DMS153 treated with DMSO at 0.1 percent for 48 hours (cell line): ENCODE results near the gene FAM149B1.
"Not testable (repeated sequence)": the region's sequence is repeated elsewhere in the genome, so short reads cannot be mapped to it uniquely, and the experiment has no call there.

Source experiments
- DNase-seq: peaks from one replicate; lab custom pipeline; 2025; ENCODE audit not compliant: unreplicated experiment; lab: John Stamatoyannopoulos, UW

The FAM149B1 gene

DNA sequence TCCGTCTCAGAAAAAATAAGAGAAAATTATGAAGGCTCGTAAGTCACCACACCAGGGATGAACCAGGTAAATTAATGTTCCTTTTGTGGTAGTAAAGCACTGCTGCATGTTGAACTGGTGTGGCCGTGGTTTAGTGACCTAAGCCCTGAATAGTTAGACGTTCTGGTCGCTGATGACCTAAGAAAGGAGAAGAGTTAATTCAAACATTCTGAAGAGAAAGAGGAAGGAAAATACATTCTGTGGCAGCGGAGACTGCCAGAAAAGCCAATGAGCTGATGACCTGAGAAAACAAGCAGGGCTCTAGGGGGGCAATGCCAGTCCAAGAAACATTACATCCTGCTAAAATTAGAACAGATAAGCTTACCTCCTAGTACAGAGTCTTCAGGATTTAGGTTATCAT lies 61.6 kb downstream of the FAM149B1 start:
- no peak for DNase-seq

DNA sequence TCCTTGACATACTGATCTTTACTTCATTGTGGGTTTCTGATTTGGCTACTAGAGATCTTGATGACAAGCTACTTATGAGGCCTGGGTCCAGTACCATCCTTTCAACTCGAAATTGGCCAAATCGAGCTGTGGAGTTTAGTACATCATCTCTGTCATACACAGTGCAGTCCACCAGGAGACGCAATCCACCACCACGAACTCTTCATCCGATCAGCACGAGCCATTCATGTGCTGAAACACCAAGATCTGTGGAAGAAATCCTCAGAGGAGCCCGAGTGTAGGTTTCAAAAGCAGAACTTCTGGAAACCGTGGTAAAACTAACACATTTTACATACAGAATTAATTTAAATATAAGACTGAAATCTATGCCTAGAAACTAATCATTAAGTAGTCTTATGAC lies 65.0 kb downstream of the FAM149B1 start:
- DNase-seq, result no peak

DNA sequence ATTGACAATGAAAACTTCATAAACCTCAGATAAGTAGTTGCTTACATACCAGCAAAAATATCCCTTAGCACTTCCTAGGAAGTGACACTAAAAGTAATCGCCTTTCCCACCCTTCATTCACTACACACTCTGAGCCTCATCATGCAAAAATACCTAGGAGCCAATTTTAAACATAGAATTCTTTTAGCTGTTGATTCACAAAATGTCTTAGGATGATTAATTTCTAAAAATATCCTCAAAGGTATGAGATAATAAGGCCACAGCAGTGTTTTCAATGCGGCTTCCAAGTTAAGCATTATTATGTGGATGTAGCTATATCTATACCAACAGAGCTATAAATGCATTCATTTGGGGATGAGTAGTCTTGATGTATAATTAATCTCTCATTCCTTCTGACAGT lies 66.0 kb downstream of the FAM149B1 start:
- DNase-seq, result no peak

DNA sequence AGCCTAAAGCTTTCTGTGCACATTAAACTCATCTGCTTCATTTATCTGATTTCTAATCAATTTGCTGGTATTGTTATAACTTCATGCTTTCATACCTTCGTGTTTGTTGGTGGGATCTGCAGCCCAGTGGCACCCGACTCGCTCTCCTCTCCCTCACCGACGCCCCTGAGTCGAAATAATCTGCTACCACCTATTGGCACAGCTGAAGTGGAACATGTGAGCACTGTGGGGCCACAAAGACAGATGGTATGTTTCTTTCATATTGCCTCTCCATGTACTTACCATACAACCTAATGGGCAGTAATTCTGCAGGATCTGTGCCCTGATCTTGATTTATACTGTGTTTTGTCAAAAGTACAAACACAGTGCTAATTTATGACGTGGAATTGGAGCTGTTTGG lies 66.8 kb downstream of the FAM149B1 start:
- no peak for DNase-seq

DNA sequence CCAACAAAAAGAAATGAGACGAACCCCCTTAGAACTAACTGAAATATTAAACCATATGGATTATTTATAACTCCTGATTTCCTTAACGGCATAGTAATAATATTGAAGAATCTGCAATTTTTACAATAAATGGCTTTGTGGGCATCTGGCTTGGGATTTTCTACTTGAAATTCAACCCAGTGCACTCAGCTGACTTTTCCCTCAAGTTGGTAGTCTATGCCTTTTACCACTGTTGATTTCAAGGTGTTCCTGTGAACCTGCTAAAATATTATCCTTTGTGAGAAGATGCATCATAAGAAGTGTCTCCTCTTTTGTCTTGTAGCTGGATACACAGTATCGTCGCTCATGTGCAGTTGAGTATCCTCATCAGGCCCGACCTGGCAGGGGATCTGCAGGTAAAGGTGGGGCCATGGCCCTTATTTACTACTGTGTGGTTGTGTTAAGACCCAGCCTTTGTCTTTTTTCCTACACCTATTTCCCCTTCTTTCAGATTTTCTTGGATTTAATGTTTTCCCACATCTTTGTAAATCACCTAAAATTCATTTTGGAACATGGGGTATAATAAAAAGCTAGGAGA lies 71.2 kb downstream of the FAM149B1 start:
- no peak for DNase-seq

DNA sequence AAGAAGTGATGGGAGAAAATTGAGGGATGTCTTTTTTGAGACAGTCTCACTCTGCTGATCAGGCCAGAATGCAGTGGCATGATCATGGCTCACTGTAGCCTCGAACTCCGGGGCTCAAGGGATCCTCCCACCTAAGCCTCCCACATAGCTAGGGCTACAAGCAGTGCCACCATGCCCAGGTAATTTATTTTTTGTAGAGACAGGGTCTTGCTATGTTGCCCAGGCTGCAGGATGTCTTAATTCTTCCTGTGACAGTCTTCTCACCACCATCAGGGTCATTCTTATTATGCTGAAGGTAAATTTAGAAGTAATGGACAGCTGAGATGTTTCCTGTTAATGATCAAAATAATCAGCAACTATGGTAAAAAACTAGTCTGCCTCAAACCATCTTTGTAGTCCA lies 72.0 kb downstream of the FAM149B1 start:
- DNase-seq, result no peak

DNA sequence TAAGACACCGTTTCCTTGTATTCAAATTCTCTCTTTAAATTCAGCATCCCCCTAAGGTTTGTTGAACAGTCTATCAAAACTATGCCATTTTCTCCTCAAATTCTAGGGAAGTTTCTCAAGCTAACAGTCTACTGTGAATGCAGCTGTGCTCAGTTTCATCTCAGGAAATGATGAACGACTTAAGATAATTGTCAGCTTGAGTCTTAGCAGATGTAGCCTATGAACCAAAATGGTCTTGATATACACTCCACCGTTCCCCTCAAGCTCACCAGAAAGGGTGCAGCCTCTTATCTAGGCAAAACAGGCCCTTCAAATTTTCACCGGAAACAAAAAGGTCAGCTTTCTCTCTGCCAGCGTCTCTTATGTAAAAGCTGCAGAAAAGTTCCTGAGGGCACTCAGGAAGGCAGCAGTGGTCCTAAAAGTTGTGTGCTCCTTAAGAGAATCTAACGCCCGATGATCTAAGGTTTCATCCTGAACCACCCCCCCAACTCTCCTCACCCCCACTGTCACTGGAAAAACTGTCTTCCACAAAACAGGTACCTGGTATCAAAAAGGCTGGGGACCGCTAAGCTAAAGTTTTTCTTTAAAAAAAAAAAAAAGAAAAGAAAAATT lies 77.1 kb downstream of the FAM149B1 start:
- no peak for DNase-seq

DNA sequence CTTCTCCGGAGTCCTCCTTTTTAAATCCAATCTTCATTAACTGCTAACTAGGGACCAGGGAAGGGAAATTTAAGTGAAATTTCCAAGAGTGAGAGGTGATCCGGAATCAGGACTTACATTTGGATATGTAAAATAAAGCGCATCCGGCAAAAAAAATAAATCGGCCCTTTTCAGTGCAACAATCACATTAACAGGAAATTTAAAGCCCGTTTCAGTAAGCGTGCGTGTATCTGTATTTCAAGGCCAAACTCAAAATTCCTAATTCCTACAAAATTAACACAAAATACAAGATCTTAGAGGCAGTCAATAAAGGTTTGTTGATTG lies 78.4 kb downstream of the FAM149B1 start:
- DNase-seq, result no peak

DNA sequence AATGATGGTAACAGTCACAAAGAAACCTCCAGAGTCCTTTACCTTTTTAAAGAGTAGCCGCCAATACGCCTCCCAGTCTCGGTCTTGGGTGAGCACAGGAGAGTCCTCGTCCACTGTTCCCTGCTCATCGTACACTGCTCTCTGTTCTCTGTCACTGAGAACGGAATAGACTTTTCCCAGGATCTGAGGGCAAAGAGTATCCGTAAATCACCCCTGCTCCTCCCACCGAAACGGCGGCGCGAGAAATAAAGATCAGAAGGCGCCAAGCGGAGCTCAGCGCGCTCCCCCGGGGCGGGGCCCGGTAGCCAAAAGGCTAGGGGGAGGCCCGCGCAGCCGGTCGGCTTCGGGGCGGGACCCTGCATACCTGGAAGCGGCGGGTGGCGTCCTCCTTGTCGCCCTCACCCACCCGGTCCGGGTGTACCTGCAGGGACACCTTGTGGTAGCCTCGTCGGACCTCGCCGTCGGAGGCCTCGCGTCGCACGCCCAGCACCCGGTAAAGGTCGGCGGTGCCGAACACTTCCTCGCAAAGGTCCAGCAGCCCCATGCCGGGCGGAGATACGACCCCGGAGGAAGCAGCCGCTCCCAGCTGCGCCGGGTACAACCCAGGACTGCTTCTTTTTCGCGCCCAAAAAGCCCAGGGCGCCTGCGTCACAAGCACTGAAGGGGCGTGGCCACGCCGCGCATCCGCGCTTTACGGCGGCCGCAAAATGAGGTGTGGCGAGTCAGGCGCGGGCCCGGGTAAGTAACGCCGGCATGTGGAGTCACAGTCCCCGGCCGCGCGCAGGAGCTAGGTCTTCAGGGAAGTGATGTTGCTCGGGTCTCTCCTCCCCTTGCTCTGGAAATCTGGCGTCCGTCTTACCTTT lies 79.0 kb downstream of the FAM149B1 start, which contains the start of gene DNAJC9:
Gene DNAJC9 (minus strand): TSS at position 610 of the 863 bp plus-strand sequence. CDS start 66 bp downstream, at position 544.
- DNase-seq, result peak; percentile 86

DNA sequence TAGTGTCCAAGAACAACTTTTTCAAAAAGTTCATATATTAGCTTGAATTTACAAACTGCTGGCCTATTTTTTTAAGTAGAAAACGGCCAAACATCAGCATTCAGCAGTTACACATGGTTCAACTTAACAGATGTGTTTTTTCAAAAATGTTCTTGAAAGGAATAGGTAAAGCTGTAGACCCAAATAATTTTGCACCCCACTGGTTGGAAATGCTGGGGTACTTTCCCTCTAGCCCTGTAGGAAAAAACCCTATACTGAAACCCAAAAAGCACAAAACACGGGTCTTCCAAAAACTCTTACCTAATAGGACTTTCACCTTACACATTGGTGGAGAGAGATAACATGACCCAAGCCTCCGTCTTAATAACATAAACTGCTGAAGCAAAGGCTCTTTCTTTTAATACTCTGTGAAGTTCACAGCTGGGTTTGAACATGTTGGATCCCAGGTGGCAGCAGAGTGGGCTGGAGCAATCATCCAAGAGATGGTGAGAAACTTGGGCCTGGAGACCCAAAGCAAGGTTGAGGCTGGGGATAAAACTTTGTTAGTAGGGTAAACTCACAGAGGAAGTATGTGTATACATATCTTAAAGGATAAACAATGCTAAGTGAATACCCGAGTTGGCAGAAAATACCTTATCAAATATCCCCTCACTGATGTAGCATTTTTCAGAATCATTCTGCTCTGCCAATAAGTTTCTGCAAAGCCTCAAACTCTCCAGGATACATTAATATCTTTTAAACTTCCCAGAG lies 79.8 kb downstream of the FAM149B1 start:
- no peak for DNase-seq

DNA sequence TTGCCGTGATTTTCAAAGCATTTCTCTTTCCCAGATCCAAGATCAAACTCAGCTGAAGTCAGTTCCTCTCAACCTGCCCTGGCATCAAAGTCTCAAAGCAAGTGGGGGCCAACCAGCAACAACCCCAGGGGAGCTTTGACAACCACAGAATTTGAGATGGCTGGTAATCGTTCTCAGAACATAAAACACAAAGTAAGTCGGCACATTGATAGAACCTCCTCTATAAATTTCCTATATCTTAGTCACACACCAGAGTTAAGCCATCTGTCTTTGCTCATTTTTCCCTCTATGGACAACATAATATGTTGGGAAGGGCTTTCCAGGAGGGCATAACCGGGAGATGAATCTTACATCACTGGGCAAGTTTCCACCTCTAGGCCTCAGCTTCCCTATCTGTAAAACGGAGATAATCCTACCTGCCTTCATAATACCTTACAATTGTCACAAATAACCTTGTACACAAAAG lies 80.4 kb downstream of the FAM149B1 start:
- no peak for DNase-seq

DNA sequence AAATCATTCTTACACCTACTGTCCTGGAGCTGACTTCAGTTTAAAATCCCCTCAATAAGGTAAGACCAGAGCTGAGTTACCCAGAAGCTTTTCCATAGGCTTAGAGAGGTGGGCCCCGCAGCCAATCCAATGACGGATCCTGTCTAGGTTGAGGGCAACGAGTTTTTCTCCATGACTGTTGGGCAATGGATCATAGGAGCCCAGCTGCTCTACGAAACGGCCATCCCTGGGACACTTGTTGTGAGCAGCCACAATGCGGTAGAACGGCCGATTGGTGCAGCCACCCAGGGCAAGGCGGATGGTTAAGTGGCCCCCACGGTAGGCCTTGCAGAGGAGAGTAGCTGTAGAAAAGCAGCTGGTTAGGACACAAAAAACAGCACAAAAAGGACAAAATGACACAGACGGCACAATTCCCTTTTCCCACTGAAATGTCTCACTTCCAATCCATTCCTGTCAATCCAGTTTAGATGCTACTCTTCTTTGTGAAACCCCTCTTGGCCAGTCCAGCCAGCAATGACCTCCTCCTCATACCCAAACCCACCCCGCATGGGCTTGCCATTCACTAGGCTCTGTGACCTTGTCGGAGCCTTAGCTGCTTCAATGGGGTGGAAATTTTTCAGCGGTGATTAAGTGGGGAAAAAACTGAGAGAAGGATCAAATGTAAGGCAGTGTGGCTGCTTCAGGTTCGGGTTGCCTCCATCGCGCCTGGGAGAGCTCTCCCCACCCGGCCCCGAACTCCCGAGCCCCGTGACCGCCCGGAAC lies 83.9 kb downstream of the FAM149B1 start:
- DNase-seq, result no peak

DNA sequence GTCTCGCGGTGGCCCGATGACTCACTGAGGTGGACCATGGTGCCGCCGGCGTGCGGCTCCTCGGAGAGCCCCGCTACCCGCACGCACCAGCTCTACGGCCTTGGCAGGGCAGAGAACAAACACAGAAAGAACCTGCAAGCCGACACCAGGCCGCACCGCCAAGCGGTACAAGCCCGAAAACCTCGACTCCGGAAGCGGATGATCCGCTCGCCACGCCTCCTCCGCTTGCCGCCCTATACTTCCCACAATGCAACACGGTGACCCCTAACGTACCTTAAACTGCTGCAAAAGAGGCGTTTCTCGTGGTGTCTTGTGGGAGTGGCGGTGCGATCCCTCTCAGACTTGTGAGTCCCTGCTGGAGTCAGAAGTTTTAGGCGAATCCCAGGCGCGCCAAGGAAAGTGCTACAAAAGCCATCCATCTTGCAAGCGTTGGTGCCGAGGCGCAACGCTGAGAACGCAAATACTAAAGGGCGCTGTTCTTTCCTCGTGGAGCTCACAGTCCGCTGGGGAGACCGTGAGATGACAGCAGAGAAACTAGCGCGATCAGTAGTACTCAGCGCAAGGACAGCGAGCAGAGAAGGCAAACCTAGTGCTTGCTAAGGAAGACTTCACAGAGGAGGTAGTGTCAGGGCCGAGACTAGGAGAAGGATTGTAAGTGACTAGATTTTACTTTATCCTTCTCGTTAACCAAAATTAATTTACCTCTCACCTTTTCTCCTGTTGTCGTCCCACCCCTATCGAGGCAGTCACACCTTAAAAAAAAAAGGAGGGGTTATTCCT lies 84.7 kb downstream of the FAM149B1 start, which contains the start of gene MRPS16:
Gene MRPS16 (minus strand): TSS at position 200 of the 780 bp plus-strand sequence. CDS start 162 bp downstream, at position 38.
- peak; percentile 94 for DNase-seq

DNA sequence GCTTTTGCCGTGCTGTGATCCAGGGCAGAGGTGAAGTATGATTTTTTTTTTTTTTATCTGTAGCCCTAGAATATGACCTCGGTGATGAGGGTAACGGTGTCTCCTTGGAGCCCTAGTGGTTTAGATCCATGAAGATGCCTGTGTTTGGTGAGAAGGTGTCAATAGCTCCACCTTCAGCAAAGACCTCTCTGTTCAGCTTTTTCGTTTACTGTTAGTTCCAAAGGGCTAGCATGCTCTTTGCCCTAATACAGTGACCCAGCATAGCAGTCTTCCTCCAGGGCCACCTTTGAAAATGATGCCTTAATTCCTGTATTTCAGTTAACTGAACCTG lies 85.3 kb downstream of the FAM149B1 start:
- no peak for DNase-seq

DNA sequence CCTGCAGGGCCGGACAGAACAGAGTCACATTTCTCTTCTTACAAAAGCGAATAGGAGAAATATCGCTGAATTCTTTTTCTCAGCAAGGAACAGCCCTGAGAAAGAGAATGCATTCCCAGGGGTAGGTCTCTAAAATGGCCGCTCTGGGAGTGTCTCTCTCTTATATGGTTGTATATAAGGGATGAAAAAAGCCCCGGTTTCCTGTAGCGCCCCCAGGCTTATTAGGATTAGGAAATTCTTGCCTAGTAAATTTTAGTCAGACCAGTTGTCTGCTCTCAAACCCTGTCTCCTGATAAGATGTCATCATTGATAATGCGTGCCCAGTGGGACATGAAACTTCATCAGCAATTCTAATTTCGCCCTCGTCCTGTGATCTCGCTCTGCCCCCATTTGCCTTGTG lies 90.7 kb downstream of the FAM149B1 start:
- DNase-seq, result not testable (repeated sequence)

DNA sequence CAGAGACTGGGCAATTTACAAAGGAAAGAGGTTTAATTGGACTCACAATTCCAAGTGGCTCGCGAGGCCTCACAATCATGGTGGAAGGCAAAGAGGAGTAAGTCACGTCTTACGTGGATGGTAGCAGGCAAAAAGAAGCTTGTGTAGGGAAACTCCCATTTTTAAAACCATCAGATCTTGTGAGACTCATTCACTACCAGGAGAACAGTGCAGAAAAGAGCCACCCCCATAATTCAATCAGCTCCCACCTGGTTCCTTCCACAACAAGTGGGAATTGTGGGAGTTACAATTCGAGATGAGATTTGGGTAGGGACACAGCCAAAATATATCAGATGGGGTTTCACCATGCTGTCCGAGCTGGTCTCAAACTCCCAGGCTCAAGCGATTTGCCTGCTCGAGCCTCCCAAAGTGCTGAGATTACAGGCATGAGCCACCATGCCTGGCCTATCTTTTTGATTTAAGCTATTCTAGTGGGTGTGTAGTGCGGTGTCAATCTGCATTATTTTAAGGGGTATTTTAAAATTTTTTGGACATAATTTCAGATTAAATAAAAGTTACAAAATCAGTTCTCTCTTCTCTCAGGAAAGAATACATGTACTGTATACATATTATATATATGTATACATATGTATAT lies 93.6 kb downstream of the FAM149B1 start:
- DNase-seq, result no peak

DNA sequence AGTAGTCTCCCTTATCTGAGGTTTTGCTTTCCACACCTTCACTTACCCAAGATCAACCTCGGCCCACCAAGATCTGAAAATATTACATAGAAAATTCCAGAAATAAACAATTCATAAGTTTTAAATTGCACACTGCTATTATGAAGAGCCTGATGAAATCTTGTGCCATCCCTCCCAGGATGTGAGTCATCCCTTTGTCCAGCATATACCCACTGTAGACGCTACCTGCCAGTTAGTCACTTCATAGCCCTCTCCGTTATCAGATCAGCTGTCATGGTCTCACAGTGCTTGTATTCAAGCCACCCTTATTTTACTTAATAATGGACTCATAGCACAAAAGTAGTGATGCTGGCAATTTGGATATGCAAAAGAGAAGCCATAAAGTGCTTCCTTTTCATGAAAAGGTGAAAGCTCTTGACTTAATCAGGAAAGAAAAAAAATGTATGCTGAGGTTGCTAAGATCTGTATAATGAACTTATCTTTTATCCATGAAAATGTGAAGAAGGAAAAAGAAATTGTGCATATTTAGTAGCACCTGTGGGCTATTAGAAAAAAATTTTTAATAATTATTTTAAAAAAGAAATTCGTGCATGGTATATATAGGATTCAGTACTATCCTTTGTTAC lies 94.3 kb downstream of the FAM149B1 start:
- DNase-seq, result no peak

DNA sequence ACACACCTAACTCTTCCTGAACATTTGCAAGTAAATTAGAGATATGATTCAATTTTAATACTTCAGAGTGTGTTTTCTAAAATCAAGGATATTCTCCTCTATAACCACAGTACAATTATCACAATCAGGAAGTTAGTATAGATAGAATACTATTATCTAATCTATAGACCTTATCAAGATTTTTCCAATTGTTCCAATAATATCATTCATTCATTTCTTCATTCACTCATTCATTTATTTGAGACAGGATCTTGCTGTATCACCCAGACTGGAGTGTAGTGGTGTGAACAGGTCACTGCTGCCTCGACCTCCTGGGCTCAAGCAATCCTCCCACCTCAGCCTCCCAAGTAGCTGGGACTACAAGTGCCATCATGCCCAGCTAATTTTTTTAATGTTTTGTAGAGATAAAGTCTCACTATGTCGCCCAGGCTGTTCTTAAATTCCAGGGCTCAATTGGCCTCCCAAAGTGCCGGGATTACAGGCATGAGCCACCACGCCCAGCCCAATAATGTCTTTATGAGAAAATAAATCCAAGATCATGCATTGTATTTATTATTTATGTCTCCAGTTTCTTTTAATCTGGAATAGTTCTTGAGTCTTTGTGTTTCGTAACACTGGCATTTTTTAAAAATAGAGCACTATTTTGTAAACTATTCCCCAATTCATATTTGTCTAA lies 95.1 kb downstream of the FAM149B1 start:
- DNase-seq, result no peak
